ENCODE results near the gene VAV3. TPM values are rescaled to one million over a fixed set of nuclear protein-coding genes. Genes with fewer than 3 reads are reported as not detected.
"Not testable (repeated sequence)": the region's sequence is repeated elsewhere in the genome, so short reads cannot be mapped to it uniquely, and the experiment has no call there.

VAV3 gene
- polyA plus RNA-seq, 1 donor = 4.5 TPM

- DNase-seq = no peak
Measured at GRCh38 chr1:107935396-107936064, 29.4 kb downstream of the VAV3 start.

DNA sequence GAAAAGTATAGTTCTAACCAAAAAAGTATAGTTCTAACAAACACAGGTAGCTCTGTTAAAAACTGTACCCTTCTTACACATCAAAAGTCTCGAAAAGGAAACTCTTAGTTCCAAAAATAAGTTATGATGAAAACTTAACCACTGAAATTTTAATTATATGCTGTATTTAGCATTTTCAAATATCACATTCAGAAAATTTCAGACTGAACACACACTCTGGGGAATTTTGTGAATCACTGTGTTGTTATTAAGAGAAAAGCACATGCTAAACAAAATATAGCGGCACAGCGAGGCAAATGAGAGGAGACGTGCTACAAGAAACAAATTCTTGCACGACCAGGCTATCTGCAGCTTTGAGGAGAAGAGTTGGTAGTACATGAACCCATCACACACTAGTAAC is 30.4 kb downstream of the VAV3 start:
- DNase-seq = no peak

GRCh38 chr1:107933736-107934135 is 31.2 kb downstream of the VAV3 start:
- DNase-seq = no peak

GRCh38 chr1:107930292-107930691 is 34.7 kb downstream of the VAV3 start:
- no peak for DNase-seq

GRCh38 chr1:107927820-107928219 is 37.2 kb downstream of the VAV3 start:
- DNase-seq = no peak

DNA sequence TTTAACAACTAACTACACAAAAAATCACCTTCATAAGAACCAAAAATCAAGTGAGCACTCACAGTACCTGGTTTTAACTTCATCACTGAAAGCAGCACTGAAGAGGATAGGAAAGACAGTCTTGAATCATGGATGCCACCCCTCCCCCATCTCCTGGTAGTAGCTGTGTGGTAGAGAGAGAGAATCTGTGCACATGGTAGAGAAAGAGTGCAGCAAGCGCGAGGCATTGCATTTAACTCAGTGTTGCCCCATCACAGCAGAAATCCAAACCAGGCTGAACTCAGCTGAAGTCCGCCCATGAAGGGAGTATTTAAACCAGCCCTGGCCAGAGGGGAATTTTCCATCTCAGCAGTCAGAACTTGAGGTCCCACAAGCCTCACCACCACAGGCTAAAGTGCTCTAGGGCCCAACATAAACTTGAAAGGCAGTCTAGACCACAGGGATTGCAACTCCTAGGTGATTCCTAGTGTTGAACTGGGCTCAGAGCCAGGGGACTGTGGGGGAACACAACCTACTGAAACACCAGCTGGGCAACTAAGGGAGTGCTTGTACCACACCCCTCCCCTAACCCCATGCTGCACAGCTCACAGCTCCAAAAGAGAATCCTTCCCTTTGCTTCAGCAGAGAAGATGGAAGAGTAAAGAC is 38.4 kb downstream of the VAV3 start:
- no peak for DNase-seq

GRCh38 chr1:107925565-107925964 is 39.4 kb downstream of the VAV3 start:
- DNase-seq = no peak

GRCh38 chr1:107920999-107921398 is 44.0 kb downstream of the VAV3 start:
- DNase-seq = no peak

DNA sequence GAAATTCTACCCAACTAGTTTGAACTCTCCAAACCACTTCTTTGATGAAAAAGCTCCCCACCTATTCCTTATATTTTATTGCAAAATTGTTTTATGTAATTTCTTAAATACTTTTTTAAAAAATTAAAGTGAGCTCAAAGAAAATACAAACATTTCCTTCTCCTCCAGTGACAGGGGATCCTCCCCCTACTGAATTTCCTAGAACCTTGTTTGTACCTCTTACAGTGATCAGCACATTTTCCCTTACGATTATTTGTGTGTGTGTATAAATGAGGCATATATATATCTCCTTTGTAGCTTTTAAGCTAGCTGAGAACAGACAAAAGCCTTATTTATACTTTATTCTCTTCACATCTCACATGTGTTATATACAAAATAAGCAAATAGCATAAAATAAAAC is 44.4 kb downstream of the VAV3 start:
- DNase-seq = no peak

DNA sequence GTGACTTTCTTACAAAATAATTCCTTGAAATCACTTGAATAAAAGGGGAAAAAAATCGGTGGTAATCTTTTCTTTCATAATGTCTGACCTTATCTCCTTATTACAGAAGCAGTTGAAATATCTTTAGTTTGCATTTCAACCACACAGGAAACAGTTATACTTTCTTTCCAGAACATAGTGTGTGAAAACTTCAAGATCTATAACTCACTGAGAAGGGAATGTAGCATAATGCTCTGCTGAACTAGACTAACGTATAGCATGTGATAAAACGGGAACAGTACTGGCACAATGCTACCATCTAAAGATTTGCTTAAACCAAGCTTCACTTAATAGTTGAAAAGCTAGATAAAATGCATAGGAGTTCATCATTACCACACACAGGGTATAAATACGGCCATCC is 45.0 kb downstream of the VAV3 start:
- no peak for DNase-seq

DNA sequence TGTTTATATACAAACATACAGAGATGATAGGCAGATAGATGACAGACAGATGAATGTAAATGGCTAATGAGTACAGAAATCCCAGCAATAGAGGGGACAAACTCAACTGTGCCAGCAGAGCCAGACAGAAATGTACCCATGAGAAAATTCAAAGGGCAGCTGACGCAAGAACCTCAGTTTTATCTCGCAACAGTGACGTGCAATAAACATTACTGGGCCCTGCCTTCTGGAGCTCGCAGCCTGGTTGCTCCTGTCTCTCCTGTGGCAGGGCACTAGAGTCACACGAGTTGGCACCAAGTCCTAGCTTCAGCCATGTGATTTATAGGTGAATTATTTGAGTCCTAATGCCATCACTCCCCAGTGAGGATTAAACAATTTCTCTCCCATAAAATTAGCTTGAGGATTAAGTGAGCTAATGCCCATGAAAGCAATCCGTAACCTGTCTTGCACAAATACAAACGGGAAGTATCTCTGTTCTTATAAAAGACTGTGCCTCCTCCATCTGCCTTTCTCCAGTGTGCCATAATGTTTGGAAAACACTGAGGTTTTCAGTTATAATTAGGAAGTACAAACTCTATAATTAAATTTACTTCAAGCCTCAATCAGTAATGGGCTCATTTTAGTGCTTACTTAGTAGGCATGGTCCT is 50.7 kb downstream of the VAV3 start:
- DNase-seq = no peak

DNA sequence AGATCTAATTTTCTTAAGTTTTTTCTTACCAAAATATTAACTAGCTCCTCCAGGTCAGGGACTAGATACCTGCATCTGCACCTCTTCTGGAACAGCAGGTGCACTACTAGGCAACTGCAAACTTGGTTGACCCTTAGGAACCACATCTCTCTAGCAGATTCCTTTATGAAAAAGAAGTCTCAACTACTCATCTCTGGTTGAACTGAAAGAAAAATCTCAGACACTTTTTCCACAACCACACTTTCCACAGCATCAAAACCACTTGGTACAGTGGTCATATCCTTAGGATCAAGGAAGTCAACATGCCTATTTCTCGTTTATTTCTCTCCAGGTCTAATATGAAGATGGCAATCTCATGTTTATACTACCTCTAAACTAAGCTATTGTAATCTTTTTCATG is 52.3 kb downstream of the VAV3 start:
- no peak for DNase-seq

- no peak for DNase-seq
Measured at GRCh38 chr1:107900090-107900945, 64.7 kb downstream of the VAV3 start.

DNA sequence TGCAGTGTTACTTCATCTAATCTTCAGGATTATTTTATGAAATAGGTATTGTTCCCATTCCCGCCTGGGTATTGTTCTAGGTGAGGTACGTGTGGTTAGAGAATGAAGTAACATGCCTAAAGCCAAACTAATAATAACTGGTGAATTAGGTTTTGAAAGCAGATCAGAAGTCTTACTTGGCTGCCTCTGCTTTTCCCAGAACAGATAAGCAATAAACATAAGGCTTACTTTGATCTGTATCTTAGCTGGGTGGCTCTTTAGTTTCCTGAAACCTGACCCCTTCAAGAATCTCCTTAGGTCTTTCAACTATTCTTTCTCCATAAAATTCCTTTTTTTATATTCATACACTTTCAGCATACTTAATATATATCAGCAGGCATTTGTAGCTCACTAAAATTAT is 65.3 kb downstream of the VAV3 start:
- no peak for DNase-seq

DNA sequence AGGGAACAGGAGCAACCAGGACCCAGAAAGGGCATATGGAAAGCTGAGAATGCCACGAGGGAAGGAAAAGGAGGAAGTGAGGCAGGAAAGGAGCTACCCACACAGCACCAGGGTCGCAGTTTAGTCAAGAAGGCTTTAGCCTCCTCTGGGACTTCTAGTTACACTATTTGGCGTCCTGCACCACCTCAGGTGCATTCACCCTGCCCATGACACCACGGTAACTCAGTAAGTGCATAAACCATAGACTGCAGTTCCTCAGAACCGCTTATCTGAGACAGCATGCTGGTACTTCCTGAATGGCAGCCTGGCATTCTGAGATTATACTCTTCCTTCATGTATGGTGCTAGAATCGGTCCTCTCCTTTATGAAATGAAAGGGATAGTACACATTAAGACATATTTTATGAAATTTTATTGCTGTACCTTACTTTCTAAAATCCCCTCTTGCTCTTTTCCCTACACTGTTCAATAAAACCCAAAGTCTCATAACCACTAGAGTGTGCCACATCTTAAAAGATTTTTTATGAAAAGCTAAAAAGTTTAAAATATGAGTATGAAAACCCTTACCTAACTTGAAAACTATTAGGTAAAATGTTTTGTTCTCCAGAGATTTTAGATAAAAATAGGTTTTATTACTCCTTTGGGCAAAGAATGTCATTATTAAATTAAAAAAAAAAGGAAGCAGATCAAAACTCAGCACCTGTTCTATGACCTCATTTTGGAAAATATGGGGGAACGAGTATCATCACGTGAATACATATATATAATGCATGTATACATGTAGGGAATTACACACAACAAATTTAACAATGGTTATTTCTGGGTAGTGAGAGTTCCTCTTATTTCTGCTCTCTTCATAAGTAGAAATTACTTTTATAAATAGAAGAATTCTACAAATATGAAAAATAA is 67.3 kb downstream of the VAV3 start:
- no peak for DNase-seq

- DNase-seq = no peak
Measured at GRCh38 chr1:107896936-107897335, 68.0 kb downstream of the VAV3 start.

- no peak for DNase-seq
Measured at GRCh38 chr1:107896401-107896800, 68.6 kb downstream of the VAV3 start.

- DNase-seq = no peak
Measured at GRCh38 chr1:107895403-107896191, 69.4 kb downstream of the VAV3 start.

DNA sequence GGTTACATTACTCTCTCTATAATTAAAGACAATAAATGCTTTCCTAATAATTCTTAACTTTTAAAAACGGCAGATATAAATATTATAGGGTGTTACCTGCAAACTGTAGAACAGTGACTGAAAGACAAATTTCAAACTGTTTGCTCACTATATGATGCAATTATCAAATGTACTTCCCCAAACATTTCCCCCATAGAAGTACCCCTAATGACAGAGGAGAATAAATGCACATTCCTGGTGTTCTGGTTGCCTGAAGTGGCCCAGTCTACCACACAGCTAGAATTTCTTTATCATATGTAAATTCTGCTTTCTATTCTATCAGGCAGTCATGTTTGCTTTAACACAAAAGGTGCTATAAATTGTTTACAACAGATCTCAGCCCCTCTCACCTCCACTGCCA is 70.4 kb downstream of the VAV3 start:
- DNase-seq = no peak

- not testable (repeated sequence) for DNase-seq
Measured at GRCh38 chr1:107893350-107893749, 71.6 kb downstream of the VAV3 start.

GRCh38 chr1:107889524-107889923 is 75.5 kb downstream of the VAV3 start:
- no peak for DNase-seq

Data from hindlimb muscle (tissue), 1 donor.